GM19238 (cell line): Measurements from ENCODE around the gene UBR4.

Experiments used
- DNase-seq: peaks from one replicate; pipeline ENCODE4 v3.0.0; 2011; ENCODE audit warnings: low spot score; ENCODE audit not compliant: insufficient read length

Gene UBR4

DNA sequence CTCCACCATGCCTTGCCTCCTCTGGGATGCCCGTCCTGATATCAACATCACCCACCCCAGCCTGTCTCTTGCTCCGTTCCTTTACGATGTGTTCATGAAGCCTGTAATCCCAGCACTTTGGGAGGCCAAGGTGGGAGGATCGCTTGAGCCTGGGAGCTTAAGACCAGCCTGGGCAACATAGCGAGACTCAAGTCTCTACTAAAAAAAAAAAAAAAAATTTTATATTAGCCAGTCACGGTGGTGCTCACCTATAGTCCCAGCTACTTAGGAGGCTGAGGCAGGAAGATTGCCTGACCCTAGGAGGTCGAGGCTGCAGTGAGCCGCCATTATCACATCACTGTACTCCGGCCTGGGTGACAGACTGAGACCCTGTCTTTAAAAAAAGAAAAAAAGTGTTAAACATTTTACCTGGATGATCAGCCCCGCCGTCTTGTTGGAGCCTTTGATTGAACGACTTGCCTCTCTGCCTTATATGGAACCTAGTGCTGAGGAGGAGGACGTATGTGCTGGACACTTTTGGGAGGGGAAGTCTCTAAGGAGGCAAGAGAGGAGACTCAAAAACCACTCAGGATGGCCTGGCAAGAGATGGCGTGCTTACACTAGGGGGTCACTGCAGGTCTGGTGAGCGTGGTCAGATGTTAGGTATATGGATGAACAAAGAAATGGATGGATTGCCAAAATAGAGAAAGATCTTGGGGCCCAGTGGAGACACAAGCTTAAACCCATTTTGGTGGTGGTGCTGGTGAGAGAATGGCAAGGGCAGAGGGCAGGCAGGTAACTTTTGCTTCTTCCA, 173.1 kb downstream of the UBR4 start:
- DNase-seq, result no peak

DNA sequence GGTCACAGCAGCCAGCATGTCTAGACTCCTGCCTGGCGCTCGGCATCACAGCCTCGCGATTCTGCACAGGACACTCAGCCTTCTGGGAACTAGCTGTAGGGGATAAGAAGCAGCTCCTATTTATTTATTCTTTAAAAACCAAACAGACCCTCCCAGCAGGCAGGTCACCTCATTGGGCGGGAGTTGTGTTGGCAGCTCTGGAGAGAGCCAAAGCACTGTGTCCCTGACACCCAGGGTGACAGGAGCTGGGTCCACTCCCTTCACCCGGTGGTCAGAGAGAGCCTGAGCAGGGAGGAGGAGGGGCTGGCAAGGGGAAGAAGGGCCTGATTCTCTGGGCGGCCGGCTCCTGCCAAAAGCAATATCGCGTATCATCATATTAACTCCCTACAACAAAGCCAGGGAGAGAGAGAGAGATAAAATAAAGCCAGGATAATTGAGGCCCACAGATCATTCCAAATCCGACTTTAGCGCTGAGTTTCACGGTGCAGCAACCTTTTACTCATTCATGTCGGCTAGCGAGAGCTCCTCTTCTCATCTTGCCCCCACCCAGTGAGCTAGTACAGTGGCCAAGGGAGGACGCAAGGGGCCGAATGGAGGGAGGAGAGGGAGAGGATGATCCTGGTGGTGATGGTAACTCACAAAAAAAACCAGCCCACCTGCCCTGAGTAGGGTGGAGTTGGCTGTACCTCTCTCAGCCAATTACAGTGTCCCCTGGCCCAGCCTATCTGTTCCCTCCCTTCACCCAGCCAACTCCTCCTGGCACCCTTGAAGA, 173.8 kb downstream of the UBR4 start:
- DNase-seq, result no peak

DNA sequence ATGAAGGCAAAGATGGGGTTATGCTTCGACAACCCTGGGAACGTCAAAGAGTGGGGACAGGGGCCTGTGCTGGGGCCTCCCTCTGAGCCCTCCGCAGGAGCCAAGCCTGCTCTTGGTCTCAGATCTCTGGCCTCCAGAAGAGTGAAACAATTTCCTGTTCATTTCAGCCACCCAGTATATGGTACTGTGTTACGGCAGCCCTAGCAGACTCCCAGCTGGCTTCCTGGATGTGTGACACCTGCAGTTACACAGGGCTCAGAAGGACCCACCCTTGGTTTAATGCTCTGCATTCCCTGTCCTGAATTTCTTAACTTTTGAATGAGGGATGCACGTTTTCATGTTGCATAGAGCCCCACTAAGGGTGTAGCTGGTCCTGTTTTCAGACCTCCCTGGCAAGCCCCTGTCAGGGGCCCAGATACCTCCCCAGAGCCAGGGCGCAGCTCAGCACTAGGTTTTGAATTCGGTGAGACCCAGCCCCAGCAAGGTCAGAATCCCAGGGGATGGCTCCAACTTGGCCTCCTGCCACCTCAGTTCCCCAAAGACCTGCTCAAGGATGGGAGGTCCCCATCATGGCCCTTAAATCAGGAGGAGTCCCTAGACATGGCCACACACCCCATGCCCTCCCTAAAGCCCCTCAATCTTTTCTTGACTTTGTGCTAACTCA, 174.6 kb downstream of the UBR4 start:
- DNase-seq, result no peak

DNA sequence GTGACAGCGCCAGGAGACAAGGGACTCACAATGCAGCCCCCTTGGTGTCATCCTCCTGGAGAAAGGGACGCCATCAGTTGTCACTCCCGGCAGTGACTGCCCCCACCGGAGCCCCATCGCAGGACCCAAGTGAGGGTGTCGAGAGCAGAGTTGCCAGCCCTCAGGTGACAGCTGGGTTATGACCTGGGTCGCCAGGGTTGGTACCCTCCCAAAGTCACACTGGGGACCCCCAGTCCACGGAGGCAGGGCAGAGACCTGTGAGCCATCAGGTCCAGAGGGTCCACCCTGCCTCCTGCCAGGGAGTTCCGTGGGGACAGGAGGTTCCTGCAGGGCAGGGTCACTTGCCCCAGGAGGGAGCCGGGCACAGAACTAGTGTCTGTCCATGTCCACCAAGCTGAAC, 175.3 kb downstream of the UBR4 start:
- DNase-seq, result no peak

DNA sequence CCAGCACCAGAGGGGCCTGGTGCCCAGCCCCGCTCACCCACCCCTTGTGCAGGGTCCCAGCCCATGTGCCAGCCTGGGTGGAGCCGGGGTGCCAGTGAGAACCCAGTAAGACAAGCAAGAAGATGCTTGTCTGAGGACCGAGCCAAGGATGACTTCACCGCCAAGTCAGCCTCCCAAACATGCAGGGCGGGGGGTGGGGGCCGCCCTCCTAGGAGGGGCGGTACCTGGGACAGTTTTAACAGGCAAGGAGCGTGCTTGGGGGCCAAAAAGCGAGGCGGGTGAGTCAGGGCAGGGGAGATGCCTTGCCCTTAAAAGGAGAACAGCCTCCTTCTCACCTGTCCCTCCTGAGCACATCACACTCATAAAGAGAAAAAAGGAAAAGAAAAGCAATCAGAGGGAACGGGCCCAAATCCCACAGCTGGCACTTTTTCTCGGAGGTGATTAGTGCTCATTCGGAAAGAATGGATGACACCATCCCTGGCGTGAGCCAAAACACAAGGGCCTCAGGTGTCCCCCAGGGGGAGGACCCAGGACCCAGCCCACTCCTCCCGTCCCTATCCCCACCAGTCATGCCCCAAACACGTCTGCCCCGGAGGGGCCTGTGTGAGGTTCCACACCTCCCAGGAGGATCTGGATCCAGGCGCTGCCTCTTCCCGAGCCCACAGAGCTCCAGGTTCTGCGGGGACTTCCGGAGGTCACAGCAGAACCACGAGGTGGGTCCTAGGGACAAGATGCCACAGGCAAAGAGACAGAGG, 176.0 kb downstream of the UBR4 start:
- DNase-seq, result no peak

DNA sequence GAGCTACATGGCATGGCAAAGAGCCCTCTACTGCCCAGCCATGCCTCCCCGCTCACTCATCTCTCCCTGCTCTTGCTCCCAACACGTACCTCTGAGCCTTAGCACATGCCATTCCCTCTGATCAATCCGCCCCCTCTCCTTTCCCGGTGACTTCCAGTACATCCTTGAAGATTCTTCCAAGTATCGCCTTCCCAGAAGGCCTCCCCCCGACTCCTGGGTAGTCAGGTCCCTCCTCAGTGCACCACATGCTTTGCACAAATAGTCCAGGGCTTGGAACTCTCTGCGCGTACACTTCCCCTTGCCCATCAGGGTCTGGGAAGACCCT, 176.6 kb downstream of the UBR4 start:
- no peak for DNase-seq

DNA sequence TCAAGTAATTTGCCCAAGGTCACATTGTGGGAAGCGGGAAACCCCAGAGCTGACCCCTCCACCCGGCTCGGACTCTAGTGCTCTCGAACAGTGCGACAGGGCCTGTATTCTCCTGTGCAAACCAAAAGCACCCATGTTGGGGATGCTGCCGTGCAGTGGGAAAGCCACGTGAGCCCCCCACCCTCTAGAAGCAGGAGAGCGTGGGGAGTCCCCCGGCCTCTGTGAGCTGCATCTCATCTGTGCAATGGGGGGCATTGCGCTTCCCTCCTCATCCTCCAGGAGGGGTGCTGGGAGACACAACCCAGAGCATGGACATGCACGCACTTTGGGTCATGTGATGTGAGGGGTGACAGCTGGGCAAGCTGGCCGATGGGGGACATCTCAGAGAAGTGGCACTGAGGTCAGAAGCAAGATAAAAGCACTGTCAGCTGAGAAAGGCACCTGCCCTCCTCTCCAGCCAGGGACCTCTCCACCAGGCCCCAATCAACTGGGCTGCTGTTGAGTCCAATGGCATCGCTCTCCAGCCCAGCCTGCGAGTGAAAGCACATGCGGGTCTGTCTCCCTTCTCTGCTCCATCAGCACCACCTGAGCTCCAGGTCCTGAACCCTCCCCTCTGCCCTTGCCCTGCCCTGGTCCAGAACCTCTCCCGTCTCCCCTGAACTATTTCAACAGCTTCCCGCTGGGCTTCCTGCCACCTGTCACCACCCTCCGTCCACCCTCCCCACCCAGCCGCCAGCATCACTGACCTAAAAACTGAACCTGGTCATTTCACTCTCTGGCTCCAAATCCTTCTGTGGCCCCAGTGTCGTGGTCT, 177.2 kb downstream of the UBR4 start:
- no peak for DNase-seq

DNA sequence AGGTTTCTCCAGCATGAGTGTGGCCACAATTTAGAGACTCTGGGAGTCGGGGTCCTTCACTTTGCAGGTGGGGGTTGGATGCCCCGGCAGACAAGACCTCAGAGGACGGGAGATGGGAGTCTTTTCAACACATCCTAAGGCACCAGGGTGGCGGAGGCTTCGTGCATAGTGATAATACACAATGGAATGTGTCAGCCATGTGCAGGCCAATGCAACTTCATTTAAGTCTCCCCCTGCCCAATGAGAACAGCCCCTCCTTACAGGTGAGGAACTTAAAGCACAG, 177.7 kb downstream of the UBR4 start:
- no peak for DNase-seq

DNA sequence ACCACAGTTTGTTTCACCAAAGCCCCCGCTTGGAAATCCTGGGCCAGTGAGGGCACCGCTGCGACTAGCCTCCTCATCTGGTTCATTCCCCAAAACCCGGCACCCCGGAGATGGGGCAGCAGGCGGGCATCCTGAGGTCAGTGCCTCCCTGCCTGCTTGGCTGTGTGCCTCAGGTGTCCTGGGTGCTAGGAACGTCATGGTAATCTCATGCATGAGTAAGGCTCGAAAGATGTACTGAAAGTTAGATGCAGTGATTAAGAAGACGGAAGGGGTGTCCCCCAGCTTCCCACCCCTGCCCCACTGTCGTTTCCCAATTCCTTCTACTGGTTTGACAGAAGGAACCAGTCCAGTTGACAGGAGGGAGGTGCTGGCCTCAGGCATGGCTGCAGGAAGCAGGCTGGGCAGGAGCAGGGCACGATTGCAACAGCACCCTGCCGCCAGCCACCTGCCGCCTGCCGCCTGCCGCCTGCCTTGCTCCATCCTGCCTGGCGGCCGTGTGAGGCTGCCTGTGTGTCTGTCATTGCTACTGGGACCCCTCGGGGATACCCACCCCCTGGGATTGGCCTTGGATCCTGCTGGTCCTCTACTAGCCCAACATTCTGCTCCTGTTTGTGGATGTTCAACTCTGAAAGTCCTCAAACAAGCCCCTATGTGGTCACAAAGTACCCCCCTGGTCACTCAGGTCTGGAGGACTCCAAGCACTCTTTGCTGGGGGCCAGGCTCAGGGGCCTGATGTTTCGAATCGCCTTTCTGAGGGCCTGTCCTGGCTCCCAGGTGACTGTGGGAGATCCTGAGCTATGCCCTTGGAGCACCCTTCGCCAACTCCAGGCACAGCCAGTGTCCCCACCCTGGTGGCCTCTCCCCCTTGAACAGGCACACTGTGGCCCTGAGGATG, 180.6 kb downstream of the UBR4 start:
- no peak for DNase-seq

DNA sequence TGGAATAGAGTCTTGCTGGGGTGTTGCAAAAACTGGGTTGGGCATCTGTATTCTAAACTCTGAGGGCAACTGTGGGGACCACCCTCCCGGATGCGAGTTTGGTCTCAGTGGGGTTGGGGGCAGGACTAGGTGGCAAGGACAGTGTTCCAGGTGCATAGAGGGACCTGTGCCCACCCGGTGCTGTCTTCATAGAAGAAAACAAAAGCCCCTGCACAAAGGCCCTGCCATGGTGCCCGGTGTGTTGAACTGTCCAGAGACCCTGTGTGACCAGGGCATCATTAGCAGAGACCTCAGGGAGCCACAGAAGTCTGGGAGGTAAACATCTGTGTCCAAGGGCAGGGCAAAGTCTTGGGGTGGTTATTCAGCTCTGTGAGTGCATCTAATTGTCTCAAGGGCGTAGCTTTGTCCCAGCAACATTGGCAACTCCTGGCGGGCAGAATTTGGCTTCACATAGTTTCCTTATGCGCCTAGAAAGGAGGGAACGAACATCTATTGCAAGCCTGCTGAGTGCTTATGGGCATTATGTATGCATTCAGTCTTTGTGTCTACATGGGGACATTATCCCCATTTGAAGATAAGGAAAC, 181.4 kb downstream of the UBR4 start:
- DNase-seq, result no peak

DNA sequence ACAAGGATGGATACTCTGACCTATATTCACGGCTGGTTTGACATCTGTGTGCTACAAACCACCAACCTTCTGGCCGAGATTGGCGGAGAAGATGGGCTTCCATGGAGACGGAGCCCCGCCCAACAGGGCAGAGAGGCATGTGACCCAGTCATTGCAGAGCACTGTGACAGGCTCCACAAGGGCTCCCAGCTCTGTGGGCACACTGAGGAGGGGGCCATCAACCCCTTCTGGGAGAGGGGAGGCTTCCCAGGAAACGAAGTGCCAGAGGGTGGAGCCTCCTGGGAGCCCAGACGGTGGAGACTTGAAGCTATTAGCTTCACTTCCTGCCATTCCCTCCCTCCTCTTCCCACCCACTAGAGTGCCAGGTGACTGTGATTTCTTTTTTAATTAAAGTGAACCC, 182.0 kb downstream of the UBR4 start:
- DNase-seq, result no peak
